Retina (tissue), 1 donor: ENCODE results near the gene PTK7.
"Not testable (repeated sequence)": the region's sequence is repeated elsewhere in the genome, so short reads cannot be mapped to it uniquely, and the experiment has no call there.

ENCODE experiments used
- DNase-seq: peaks from one replicate; pipeline ENCODE4 v3.0.0-alpha.2; 2016

The PTK7 gene

DNA sequence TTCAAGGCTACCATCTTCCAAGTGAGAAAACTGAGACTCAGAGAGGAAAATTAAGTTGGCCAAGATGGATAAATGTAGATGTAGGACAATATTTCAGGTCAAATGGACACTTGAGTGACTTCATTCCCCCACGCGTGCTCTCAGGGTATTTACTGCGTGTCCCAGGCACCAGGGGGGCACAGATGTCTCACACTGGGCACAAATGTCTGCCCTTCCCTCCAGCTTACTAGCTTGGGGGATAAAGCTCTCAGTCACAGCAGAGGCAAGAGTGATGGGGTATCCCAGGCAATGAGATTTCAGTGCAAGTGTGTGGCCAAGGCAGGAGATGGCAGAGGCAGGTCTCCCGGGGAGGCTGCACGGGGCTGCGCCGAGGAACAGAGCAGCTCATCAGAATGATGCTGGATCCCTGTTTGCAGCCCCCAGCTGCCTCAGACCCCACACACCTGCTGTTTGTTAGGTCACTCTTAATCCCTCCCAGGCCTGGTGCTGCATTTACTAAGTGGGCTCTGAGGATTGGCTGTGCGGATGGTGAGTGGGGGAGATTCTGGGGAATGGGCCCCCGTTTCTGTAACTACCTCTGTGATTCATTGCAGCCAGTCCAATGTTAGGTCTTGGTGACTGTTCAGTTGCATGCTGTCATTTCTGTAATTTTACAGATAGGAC is 44.1 kb downstream of the PTK7 start:
- no peak for DNase-seq

- no peak for DNase-seq
These were observed 45.1 kb downstream of the PTK7 start for GRCh38 chr6:43120944-43121913.

DNA sequence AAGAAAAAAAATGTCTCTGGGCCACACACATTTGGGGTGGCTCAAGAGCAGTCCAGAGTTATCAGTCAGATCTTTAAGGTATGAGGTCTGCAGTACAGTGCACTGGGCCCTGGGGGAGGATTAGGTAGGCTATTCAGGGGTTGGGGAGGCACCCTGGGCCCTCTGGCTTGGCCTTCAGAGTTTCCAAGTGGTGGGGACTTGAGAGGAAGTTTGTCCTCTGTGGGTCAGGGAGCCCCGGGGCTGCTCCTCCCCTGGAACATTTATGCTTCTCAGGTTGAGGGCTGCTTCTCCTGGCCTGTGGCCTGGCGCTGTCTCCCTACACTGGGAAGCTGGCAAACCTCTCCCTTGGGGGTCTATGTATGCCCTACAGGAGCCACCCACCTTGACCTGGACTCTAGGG is 46.0 kb downstream of the PTK7 start:
- DNase-seq, result no peak

- DNase-seq, result peak; percentile 74
These were observed 47.6 kb downstream of the PTK7 start for GRCh38 chr6:43123461-43124314.

DNA sequence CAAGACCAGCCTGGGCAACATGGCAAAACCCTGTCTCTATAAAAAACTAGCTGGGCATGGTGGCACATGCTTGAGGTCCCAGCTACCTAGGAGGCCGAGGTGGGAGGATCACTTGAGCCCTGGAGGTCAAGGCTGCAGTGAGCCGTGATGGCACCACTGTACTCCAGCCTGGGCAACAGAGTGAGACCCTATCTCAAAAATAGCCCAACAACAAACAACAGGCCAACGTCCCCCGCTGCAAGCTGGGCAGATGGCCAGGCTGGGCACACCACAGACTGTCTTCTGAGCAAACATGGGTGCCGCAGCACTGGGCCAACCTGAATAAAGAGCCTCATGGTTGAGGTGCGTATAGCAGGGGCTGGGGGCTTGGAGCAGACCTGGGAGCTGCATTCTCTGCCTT is 48.4 kb downstream of the PTK7 start:
- DNase-seq, result no peak

- DNase-seq, result no peak
These were observed 49.0 kb downstream of the PTK7 start for GRCh38 chr6:43125119-43125518.

DNA sequence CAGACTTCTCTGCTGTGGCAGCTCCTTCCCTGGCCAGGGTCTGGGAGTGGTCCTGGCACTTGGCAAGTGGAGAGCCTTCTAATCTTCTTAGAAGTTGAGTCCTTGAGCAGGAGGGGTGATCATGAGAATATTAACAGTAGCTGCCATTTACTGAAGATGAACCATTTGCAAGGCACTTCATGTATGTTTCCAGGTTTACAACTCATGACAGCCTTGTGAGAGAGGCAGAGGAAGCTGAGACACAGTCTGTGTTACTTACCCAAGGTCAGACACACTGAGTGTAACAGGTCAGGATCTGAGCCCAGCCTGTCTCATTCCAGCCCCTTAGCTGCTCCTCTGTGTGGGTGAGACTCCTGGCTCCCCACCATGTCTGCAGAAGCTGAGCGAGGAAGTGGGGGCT is 49.4 kb downstream of the PTK7 start:
- no peak for DNase-seq

DNA sequence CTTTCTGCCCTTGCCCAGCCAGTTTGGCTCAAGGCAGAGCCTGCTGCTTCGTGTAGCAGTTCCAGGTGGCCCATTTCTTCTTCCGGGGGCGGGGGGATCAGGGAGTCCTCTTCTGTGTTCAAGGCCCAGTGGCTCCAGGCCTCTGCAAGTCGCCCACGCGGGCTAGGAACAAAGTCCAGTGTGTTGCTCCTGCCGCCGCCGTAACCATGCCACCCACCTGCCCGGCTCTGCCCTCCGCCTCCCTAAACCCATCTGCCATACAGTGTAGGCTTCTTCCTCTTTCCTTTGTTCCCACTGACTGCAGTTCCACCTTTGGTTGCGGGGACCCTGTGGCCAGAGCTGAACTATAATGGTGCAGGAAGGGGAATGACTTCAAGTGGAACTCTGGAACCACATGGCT is 51.1 kb downstream of the PTK7 start:
- DNase-seq, result no peak

DNA sequence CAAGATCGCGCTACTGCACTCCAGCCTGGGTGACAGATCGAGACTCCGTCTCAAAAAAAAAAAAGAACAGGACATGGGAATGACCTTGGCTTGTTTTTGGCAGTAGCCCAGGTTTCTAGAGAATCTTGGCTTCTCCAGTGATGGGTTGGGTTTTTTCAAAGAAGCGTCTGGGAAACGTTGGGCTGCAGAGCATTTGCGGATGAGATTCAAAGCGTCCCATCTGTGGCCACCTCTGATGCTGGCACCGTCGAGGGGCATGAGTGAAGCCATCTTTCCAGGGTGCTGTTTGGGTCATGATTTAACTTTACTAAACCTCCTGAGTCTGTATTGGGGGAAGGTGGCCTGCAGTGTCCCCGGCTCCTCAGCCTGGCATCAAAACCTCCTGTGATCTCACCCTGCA is 51.8 kb downstream of the PTK7 start:
- no peak for DNase-seq

- DNase-seq, result no peak
These were observed 52.8 kb downstream of the PTK7 start for GRCh38 chr6:43128926-43129325.

DNA sequence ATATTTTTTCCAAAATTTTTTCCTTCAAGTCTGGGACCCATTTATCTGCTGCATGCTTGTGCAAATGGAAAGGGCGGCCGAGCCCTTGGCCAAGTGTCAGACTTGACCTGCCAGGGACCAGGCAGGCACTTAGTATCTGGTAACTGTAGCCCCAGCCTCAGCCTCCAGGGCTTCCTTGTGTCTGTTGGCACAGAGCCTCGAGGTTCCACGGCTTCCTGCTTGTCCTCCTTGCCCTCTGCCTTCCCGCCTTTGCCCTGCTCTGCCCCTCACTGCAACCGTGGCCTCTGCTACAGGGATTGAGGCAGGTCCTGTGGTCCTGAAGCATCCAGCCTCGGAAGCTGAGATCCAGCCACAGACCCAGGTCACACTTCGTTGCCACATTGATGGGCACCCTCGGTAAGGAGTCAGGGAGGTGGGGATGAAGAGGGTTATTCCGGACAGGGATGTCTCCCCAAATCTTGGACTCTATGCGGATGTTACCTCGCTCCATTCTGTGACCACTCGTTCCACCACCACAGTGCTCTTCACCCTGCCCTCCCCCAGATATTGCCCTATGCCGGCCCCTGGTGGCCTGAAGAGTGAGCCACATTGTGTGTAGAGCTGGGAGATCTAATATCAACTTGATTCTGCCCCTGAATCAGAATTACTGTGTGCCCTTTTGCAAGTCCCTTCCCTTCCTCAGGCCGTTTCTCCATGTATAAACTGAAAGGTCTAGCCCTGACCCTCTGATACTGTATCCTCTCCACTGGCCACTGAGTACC is 53.5 kb downstream of the PTK7 start:
- no peak for DNase-seq

- DNase-seq, result no peak
These were observed 54.3 kb downstream of the PTK7 start for GRCh38 chr6:43130429-43130828.

GRCh38 chr6:43131379-43131778 is 55.3 kb downstream of the PTK7 start:
- DNase-seq, result not testable (repeated sequence)

- no peak for DNase-seq
These were observed 62.2 kb downstream of the PTK7 start for GRCh38 chr6:43138267-43138666.

DNA sequence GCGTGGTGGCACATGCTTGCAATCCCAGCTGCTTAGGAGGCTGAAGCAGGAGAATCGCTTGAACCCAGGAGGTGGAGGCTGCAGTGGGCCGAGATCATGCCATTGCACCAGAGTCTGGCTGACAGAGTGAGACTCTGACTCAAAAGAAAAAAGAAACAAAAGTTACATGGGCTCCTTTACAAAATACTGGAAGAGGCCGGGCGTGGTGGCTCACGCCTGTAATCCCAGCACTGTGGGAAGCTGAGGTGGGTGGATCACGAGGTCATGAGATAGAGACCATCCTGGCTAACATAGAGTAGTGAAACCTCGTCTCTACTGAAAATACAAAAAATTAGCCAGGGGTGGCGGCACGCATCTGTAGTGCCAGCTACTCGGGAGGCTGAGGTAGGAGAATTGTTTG is 63.9 kb downstream of the PTK7 start:
- DNase-seq, result not testable (repeated sequence)

- no peak for DNase-seq
These were observed 65.5 kb downstream of the PTK7 start for GRCh38 chr6:43141644-43142043.

- no peak for DNase-seq
These were observed 66.0 kb downstream of the PTK7 start for GRCh38 chr6:43142101-43142500.

GRCh38 chr6:43143235-43144128 is 67.4 kb downstream of the PTK7 start:
- DNase-seq, result peak; percentile 97

GRCh38 chr6:43144879-43145278 is 68.8 kb downstream of the PTK7 start:
- DNase-seq, result no peak

DNA sequence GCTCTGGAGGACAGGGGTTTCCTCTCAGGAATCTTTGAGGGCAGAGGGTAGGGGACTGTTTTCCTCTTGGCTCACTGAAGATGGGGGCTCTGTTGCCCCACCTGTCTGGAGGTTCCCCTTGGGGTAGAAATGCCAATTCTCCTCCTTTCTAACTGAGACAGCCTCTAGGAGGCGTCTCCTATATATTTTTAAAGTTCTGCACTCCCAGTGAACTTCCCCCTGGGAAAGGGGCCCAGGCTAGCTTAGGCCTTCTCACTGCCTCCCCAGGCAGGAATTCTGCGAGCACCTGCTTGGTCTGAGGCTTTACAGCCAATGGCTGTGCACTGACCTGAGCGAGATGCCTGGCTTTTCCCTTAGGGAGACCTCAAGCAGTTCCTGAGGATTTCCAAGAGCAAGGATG is 70.1 kb downstream of the PTK7 start:
- DNase-seq, result no peak
